GM12892 (cell line): Measurements from ENCODE around the gene TMEM121B.
"Not testable (repeated sequence)": the region's sequence is repeated elsewhere in the genome, so short reads cannot be mapped to it uniquely, and the experiment has no call there.

Experiments used
- POLR2AphosphoS5 ChIP-seq: IDR thresholded peaks from 2 replicates; pipeline ENCODE4 v1.6.1; 2011; ENCODE audit warnings: low read depth, low read length, control low read depth
- TAF1 ChIP-seq: IDR thresholded peaks from 2 replicates; pipeline ENCODE4 v1.6.1; 2011; ENCODE audit warnings: low read depth, mild to moderate bottlenecking, control low read depth, low read length, borderline replicate concordance

- TF ChIP-seq POLR2AphosphoS5, TAF1: not testable (repeated sequence)
These were observed 26.3 kb upstream of the TMEM121B start for GRCh38 chr22:17147458-17147857.
